Dedifferentiated amniotic fluid mesenchymal stem cell (primary cell): Measurements from ENCODE around the gene PPP1R15B.

Experiments used
- DNase-seq: peaks from one replicate; pipeline ENCODE4 v3.0.0-alpha.2; 2016; ENCODE audit errors: extremely low spot score

The PPP1R15B gene

DNA sequence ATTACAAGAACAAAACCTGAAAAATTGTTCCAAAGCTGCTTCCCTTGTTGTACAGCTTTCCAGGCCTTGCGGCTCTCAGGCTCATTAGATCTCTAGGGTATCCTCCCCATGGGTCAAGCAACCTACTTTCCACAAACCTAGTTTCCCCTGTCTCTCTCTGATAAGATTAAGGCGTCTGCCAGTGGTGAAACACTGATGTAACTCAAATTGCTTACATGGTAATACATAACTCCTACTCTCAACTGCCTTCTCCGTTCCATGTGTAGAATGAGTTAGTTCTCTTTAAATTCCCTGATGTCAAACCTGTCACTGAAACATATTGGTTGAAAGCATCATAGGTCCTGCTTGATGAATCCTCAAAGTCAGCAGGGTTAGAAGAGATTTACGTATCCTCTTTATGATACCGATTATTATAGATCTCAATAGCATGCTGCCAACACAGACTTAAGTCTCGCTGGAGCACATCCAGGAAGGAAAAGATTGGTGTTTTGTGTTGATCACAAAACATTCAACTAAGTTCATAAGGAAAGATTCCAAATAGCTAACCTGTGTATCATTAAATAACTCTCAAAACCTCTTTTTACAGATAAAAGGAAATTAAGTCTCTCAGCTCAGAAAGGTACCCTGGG lies 10.6 kb downstream of the PPP1R15B start:
- DNase-seq = no peak

DNA sequence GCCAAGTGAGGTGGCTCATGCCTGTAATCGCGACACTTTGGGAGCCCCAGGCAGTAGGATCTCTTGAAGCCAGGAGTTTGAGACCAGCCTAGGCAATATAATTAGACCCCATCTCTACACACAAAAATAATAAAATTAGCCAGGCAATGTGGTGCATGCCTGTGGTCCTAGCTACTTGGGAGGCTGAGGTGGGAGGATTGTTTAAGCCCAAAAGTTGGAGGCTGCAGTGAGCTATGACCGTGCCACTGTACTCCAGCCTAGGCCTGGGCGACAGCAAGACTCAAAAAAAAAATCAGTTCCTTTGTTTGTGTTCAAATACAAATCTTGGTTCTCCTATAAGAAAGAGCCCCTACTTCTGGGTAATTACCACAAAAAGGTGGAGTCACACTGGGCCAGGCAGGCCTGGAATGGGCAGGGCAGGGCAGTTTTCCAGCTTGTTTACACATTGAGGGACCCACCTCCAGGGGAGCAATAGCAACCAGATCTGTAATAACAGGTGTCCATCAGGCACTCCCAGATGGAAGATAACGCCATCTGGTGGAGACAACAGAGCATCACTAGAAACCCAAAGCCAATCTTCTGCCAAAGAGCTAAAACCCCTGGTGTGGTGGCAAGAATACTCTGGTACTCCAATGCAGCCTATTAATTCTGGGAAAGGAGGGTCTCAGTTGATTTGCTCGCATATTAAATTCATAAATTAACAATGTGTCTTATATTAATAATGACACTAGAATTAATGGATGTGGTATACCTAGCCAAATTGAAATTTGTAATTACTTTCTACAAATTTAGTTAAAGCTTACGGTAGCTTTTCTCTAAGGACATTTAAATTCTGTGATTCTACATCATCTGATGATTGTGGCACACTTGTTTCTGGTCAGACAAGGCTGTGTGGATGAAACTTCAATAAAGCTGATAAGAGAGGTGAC lies 13.2 kb downstream of the PPP1R15B start:
- DNase-seq = peak; percentile 72

DNA sequence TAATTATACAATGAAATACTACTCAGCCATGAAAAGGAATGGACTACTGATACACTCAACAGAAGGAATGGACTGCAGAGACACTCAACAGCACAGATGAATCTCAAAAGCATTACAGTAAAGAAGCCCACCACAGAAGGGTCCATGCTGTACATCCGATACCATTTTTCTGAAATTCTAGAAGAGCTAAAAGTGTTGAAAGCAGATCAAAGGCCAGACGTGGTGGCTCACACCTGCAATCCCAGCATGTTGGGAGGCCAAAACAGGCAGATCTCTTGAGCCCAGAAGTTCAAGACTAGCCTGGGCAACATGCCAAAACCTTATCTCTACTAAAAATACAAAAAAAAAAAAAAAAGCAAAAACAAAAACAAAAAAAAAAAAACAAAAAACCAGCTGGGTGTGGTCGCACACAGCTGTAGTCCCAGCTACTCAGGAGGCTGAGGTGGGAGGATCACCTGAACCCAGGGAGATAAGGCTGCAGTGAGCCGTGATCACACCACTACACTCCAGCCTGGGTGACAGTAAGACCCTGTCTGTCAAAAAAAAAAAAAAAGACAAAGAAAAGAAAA lies 15.5 kb downstream of the PPP1R15B start:
- DNase-seq = no peak

DNA sequence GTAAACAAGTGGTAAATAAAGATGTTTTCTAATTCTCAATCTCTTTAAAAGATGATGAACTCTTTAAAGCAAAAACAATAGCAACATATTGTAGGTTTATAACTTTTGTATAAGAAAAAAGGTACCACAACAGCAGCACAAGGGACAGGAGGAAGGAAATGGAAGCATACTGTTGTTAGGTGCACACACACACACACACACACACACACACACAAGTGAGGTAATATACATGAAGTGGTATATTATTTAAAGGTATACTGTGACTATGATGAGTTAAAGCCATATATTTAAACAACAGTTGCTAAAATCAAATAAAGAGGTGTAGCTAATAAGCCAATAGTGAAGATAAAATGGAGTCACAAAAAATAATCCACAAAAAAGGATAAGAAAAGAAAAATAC lies 20.0 kb downstream of the PPP1R15B start:
- no peak for DNase-seq

DNA sequence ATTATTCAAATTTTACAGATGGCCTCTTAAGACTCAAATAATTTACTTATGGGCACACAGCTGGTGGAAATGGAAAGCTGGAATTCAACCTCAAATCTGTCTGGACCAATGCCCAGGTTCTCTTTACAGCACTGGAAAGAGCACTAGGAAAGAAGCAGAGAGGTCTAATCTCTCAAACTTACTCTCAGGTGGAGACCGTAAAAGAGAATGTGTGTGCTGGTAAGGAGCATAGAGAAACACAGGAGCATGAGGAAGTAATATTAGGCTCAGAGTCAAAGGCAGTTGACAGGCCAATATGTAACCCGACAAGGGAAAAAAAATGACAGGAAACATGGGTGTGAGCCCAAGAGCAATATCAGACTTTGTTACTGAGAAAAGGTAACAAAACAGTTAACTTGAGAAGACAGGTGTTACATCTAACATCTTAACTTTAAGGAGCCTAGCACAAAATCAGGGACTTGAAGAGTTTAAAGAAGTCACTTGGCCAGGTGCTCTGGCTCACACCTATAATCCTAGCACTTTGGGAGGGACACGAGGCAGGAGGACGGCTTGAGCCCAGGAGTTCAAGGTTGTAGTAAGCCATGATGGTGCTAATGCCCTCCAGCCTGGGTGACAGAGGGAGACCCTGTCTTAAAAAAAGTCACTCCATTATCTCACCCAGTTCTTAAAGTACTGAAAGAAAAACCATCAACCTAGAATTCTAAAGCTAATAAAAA lies 20.7 kb downstream of the PPP1R15B start:
- DNase-seq = peak; percentile 21

DNA sequence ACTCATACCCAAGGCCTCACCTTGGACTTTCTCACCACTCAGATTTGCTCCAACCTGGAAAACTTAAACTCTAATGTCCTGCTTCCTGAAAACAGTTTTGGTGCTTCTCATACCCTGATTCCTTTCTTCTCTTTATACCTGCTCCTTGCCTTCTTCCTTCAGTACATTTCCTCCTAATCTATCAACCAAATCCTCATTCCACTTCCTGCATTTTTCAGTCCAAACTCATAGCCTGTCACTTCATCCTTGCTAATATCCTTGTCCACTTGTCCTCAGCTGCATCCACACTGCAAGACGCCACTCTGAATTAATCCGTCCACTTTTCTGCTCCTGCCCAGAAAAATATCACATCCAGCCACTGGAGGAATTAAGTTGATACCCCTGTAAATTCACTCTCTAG lies 25.9 kb downstream of the PPP1R15B start:
- no peak for DNase-seq

DNA sequence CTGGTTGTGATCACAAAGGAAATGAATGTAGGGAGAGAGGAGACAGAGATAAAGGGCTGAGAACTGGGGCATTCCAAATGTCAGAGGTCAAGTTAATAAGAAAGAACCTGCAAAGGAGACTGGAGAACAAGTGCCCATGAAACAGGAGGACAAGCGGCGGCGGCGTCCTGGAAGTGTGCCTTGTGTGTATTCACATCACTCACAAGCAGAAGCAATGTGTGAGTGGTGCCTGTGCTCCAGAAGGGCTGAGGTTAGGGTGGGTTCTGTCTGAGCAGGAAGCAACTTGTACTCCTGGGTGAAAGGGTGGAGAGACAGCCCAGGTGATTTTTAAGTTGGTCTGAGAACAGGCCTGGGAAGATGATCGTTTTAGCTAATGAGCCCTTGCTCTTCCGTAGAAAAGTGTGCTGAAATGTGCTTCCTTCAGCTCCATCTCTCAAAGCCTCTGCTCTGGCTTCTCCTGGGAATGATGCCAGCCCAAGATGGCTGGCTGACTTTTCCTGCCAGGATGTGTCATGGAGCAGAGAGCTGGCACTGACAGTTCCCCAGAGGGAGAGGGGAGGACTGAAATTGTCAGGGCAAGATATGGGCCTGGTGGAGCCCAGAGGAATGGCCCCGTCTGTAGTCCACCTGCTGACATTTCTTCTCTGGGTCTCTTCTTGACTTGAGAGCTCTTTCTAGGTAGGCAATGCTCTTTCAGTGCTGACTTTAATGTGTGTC lies 26.8 kb downstream of the PPP1R15B start:
- DNase-seq = no peak

DNA sequence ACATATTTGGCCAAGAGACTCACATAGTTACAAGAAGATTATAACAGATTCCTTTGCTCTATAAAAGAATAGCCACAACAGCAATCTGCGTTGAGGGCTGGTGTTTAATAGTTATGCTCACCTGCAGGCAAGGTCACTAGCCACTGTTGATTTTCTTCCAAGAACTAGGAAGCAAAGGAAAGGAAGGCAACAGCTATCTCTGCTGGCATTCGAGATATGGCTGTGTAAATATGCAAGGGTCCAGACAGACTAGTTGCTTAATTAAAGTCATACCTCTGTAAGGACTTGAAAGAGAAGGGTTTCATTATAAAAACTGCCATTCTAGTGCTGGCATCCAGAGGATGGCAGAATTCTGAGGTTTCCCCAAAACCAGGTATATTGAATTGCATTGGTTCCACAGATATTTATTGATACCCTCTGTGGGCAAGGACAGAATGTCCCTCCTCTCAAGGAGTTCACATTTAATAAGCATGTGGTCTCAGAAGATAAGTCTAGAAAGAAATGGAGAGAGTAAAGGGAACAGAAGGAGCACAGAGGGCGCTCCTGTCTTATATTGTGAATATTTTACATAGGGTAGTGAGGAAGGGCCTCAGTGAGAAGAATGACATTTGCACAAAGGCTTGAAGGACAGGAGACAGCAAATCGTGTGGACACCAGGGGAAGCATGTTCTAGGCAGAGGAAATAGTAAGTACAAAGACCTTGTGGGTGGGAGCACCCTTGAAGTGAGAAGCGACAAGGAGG lies 28.3 kb downstream of the PPP1R15B start:
- DNase-seq = no peak

DNA sequence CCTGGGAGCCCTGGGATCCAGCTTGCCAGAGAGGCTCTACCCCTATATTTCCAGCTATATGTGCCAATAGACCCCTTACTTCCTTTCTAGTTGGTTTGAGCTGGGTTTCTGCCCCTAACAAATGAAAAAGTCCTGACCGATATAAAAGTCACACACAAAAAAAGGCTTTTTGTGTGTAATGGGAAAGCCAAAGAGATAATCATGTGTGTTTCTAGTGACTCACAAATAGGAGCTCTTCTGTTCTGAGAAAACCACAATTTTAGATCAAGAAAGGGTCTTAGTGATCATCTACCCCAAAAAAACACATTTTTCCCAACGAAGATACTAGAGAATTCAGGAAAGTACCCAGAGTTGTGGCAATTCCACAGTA lies 28.9 kb downstream of the PPP1R15B start:
- DNase-seq = no peak

DNA sequence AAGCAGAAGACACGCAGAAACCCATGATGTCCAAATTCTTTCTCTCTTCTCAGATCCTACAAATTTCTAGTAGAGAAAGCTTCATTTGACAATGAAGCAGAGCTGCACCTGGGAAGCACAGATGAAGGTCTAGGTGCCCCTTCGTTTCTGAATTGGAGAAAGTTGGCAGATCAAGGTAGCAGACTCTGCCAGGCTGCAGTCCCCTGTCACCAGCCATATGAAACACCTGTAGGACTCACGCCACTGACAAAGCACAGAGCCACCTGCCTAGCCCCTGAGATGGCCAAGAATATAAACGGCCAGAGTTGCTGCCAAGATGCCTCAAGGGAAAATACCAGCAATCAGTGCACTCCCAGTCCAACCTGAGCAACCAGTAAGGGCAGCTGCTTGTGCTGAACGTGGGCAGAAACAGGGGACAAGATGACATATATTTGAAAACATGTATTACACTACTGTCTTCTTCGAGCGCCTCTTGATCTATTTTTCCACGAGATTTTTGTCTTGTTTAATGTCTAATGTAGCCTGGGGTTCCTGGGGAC lies 31.3 kb downstream of the PPP1R15B start:
- DNase-seq = no peak

DNA sequence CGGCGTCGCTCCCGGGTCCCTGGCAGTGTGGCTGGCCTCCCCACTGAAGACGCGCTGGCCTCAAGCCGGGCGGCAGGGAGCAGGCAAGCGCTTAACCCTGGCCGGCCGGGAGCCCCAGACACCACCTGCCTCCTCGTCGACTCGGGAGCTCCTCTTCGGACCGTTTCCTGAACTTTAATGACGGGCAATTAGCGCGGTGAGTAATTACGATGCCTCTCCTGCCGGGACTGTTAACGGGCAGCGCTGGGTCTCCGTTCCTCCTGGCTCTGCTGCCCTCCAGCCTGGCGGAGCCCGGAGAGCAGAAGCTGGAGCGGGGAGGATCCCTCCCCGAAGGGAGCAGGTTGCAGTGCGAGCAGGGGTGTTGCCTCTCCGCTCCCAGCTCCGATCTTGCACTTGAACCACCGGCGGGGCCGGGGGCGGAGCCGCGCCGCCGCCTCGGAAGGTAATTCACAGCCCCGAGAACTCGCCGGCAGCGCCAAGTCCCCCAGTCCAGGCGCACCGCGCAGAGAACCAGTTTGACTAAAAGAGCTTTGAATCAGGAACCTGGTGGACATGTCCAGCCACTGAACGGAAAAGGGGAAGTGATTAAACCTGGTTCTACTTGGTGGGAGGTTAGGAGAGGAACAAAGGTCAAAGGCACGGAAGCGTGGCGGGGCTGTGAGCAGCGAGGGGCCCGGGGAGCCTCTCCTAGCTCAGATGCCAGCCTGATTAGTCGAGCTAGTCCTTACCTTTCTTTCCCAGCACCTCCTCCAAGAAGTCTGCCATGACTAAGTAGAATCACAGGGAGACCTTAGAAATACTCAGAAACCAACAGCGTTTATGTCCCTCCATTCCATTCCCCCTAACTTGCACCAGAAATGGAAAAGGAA lies 33.6 kb downstream of the PPP1R15B start:
- DNase-seq = no peak

DNA sequence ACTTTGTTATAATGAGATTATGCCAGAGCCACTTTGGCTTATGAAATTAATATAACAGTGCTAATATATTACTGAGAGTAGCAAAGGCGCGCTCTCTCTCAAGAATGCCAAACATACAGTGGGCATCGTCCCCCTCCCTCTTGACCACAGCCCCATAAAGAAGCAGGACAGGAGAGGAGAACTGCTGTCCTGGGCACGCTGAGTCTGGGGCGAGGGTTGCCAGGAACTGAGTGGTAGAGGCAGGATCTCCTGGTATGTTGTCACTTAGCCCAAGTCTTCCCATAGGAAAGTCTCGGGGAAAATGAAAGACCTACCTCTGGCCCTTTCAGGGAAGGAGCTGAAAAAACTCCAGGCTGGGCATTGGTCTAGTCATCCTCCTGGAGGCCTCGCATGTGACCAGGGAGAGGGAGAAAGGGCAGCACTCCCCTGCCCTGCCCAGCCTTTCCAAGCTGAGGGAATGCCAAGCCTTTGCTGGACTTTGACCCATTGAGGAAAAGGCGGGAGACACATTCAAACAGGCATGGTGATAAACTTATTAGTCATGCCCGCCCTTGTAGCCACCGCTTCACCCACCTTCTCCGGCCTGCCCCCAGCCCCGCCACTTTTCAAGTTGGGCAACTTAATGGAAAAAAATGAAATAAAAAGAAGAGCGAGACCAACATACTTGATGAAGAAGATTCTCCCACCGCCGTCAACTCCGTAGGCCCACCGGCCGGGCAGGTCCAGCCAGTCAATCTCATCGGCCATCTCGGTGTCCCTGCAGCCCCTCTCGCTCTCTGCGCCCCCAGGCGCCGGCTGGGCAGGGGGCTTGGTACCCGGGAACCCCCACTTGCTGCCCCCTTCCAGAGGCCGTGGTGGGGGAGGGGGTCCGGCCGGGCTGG lies 34.5 kb downstream of the PPP1R15B start:
- no peak for DNase-seq

DNA sequence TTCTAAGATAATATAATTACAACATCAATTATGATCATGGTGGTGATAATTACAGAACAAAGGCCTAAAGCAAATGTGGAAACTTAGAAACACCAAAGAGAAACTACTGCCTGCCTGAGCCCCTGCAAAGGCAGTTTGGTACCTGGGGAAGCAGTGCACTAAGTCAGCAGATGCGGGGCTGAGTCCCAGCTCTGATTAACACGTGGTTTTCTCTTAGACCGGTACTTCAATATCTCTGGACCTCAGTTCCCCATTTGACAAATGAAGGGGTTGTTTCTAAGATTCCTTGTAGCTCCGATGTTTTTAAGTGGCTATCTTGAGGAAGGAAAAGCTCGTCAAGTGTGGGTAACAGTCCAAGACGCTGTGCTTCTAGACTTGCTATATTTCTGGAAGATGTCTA lies 35.2 kb downstream of the PPP1R15B start:
- no peak for DNase-seq

DNA sequence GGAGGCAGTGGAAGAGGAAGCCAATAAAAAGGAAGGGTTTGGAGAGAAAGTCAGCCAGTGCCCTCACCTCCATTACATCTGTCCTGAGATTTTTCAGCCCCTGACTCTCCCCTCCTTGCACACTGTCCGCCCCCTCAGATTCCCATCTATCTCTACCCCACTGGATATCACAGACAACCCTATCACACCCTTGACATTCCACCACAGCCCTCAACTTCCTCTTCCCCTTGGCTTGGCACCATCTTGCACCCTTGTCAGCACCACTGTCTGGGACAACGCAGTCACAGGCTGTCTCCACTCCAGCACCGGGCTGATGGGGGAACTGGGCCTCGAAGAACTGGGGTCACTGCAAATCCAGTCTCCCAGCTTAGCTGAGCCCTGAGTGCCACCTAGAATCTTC lies 37.7 kb downstream of the PPP1R15B start:
- no peak for DNase-seq

DNA sequence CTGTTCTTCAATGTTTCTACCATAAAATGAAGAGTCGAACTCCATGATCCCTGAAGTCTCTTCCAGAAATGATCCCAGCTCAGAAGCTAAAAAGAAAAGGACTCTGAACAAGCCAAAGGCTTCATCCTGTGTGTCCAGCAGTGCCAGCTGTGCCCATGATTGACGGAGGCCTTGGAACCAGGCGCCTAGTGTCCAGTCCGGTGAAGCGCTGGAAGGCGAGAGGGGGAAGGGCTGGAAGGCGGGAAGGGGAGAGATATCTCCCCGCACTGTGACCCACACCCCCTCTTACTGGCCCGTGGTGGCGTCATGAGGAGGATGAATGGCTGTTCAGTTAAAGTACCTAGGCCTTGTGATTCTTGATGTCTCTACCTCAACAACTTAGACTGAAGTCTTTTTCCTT lies 41.4 kb downstream of the PPP1R15B start:
- DNase-seq = no peak

DNA sequence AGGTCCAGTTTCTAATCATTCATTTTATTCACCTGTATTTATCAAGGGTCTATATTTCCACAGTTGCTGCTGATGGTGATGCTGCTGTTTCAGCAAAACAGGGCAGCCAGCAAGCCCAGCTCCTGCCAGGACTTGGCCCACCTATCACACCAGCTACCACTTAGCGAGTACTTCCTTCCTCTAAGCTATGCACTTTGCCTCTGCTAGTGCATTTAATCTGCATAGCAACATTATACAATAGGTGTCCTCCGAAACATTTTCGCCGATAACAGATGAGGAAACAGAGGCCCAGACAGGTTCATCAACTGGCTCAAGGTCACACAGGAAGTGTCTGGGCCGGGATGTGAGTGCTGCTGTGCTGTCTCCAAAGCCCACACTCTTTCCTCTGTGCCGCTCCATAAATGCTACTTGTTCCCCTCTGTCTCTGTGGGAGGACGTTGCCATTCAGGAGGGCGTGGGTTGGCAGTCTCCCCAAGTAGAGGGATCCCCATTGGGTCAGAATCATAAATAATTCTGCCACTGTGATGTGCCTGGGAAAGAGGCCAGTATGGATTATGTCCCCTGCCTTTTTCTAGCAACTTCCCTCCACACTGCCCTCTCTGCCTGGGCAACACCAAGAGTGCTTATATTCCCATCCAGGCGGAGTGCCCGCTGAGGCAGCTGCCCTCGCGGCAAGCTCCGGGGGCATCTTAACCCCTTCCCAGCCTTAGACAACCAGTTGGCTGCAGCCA lies 42.5 kb downstream of the PPP1R15B start:
- no peak for DNase-seq

DNA sequence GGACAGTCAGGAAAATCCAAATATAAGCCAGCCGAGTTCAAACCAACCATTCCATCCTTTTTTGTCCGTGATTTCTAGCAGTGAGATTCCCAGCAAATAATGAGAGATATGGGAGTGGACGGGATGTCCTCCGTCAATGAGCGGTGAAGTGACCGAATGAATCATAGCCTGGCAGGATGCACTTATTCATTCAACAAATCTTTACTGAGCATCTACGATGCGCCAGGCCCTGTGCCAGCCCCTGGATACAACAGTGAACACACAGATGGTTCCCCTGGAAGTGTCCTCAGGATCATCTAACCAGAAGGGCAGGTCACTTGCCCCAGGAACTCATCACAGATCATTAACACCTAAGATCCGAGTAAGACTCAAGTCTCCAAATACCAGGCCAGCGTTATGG lies 43.7 kb downstream of the PPP1R15B start:
- DNase-seq = no peak
